SK-N-SH treated with all-trans-retinoic acid at 6 μM for 48 hours (cell line): Measurements from ENCODE around the gene GNL1.
A peak's percentile ranks its signal among the peaks of the same experiment; 100 is the strongest.

Source experiments
- ATAC-seq: fragments of 200-7000 bp; cut with Tn5 transposase; 3 replicates; pipeline ENCODE4 v1.9.1; 2020; ENCODE audit warnings: mild to moderate bottlenecking, moderate library complexity
- ARNTL ChIP-seq: fragments of 450-650 bp; formaldehyde crosslinking; IDR thresholded peaks from 2 replicates; pipeline ENCODE4 v1.5.0; 2020; ENCODE audit warnings: low read depth, mild to moderate bottlenecking, moderate library complexity, borderline replicate concordance
- BACH2 ChIP-seq: fragments of 250-450 bp; sonication (Bioruptor Pico); IDR thresholded peaks from 2 replicates; pipeline ENCODE4 v1.9.0; 2021; ENCODE audit warnings: mild to moderate bottlenecking, borderline replicate concordance
- CREB5 ChIP-seq: fragments of 250-450 bp; sonication (Bioruptor Pico); IDR thresholded peaks from 2 replicates; pipeline ENCODE4 v1.5.1; 2020; ENCODE audit warnings: low read depth, mild to moderate bottlenecking, moderate library complexity
- CSRNP3 ChIP-seq: fragments of 250-450 bp; sonication (Bioruptor Pico); IDR thresholded peaks from 2 replicates; pipeline ENCODE4 v1.5.1; 2021; ENCODE audit warnings: mild to moderate bottlenecking, moderate library complexity
- ESRRG ChIP-seq: fragments of 250-450 bp; sonication (Bioruptor Pico); IDR thresholded peaks from 2 replicates; pipeline ENCODE4 v1.6.1; 2021; ENCODE audit warnings: mild to moderate bottlenecking
- ISL1 ChIP-seq: fragments of 250-450 bp; sonication (Bioruptor Pico); IDR thresholded peaks from 2 replicates; pipeline ENCODE4 v2.1.2; 2022; ENCODE audit warnings: mild to moderate bottlenecking, moderate library complexity
- OSR1 ChIP-seq: fragments of 250-450 bp; sonication (Bioruptor Pico); IDR thresholded peaks from 2 replicates; pipeline ENCODE4 v1.8.0; 2022; ENCODE audit warnings: moderate library complexity, mild to moderate bottlenecking, inconsistent platforms
- PATZ1 ChIP-seq: fragments of 250-450 bp; sonication (Bioruptor Pico); IDR thresholded peaks from 2 replicates; pipeline ENCODE4 v1.8.0; 2020; ENCODE audit warnings: mild to moderate bottlenecking, moderate library complexity, borderline replicate concordance
- POU6F1 ChIP-seq: fragments of 250-450 bp; sonication (Bioruptor Pico); IDR thresholded peaks from 2 replicates; pipeline ENCODE4 v1.8.0; 2021; ENCODE audit warnings: low read depth, mild to moderate bottlenecking, moderate library complexity, borderline replicate concordance
- PPARA ChIP-seq: fragments of 250-450 bp; sonication (Bioruptor Pico); IDR thresholded peaks from 2 replicates; pipeline ENCODE4 v1.5.0; 2020; ENCODE audit warnings: mild to moderate bottlenecking, borderline replicate concordance
- RARB ChIP-seq: fragments of 250-450 bp; sonication (Bioruptor Pico); IDR thresholded peaks from 2 replicates; pipeline ENCODE4 v1.8.0; 2021; ENCODE audit warnings: mild to moderate bottlenecking, moderate library complexity
- SNAI2 ChIP-seq: fragments of 250-450 bp; sonication (Bioruptor Pico); IDR thresholded peaks from 2 replicates; pipeline ENCODE4 v1.5.0; 2020; ENCODE audit warnings: mild to moderate bottlenecking, moderate library complexity
- TCF4 ChIP-seq: fragments of 250-450 bp; sonication (Bioruptor Pico); IDR thresholded peaks from 2 replicates; pipeline ENCODE4 v1.8.0; 2021; ENCODE audit warnings: mild to moderate bottlenecking, moderate library complexity, borderline replicate concordance
- TSHZ2 ChIP-seq: fragments of 250-450 bp; sonication (Bioruptor Pico); IDR thresholded peaks from 2 replicates; pipeline ENCODE4 v1.5.0; 2020; ENCODE audit warnings: mild to moderate bottlenecking, moderate library complexity
- ZC3H10 ChIP-seq: fragments of 250-450 bp; sonication (Bioruptor Pico); IDR thresholded peaks from 2 replicates; pipeline ENCODE4 v1.5.1; 2021; ENCODE audit warnings: mild to moderate bottlenecking, moderate library complexity
- ZFP3 ChIP-seq: fragments of 250-450 bp; sonication (Bioruptor Pico); IDR thresholded peaks from 2 replicates; pipeline ENCODE4 v1.5.0; 2020; ENCODE audit warnings: mild to moderate bottlenecking, moderate library complexity
- ZFP30 ChIP-seq: fragments of 450-650 bp; formaldehyde crosslinking; IDR thresholded peaks from 2 replicates; pipeline ENCODE4 v1.5.0; 2022; ENCODE audit warnings: mild to moderate bottlenecking, moderate library complexity
- ZNF70 ChIP-seq: fragments of 450-650 bp; formaldehyde crosslinking; IDR thresholded peaks from 2 replicates; pipeline ENCODE4 v1.5.0; 2020; ENCODE audit warnings: mild to moderate bottlenecking, moderate library complexity
- ZNF8 ChIP-seq: fragments of 450-650 bp; formaldehyde crosslinking; IDR thresholded peaks from 2 replicates; pipeline ENCODE4 v1.5.0; 2020; ENCODE audit warnings: mild to moderate bottlenecking, moderate library complexity

Gene GNL1

GRCh38 chr6:30554962-30555815 lies 1.1 kb downstream of the GNL1 start:
- peak; percentile 27 for ATAC-seq
- TF ChIP-seq OSR1 (CRISPR knock-in tag) (no peak), ZC3H10 (CRISPR knock-in tag) (no peak), ZNF8 (CRISPR knock-in tag) (no peak), PATZ1 (no peak)

GRCh38 chr6:30554404-30554803 lies 1.9 kb downstream of the GNL1 start:
- no peak for ATAC-seq
- TF ChIP-seq PATZ1 = no peak
- no peak for TF ChIP-seq CSRNP3 (CRISPR knock-in tag)
- TF ChIP-seq ZFP3 (CRISPR knock-in tag) = no peak
- TF ChIP-seq ISL1 (CRISPR knock-in tag) = no peak
- no peak for TF ChIP-seq ARNTL (CRISPR knock-in tag)
- no peak for TF ChIP-seq TCF4 (CRISPR knock-in tag)
- no peak for TF ChIP-seq ZC3H10 (CRISPR knock-in tag)
- TF ChIP-seq CREB5 (CRISPR knock-in tag) = no peak
- no peak for TF ChIP-seq OSR1 (CRISPR knock-in tag)
- no peak for TF ChIP-seq PPARA (CRISPR knock-in tag)
- TF ChIP-seq BACH2 (CRISPR knock-in tag) = no peak
- no peak for TF ChIP-seq RARB (CRISPR knock-in tag)
- no peak for TF ChIP-seq ESRRG
- TF ChIP-seq POU6F1 = no peak
- no peak for TF ChIP-seq ZNF8 (CRISPR knock-in tag)
- no peak for TF ChIP-seq SNAI2 (CRISPR knock-in tag)
- TF ChIP-seq TSHZ2 (CRISPR knock-in tag) = no peak
- TF ChIP-seq ZFP30 = no peak
- no peak for TF ChIP-seq ZNF70
